Activated T-helper 9 cell treated with anti-CD3 and anti-CD28 coated beads, Interleukin-2, amount 50 U/mL, for 16 hours (primary cell): ENCODE measurements around the gene ARHGEF3.

ENCODE experiments used
- DNase-seq: peaks from one replicate; pipeline ENCODE4 v3.0.0-alpha.2; 2020; ENCODE audit warnings: low read depth

Gene ARHGEF3

GRCh38 chr3:56823421-56823926, 21.7 kb upstream of the ARHGEF3 start:
- DNase-seq, result no peak

GRCh38 chr3:56822501-56822900, 20.8 kb upstream of the ARHGEF3 start:
- DNase-seq, result no peak

- DNase-seq, result no peak
These were observed 17.5 kb upstream of the ARHGEF3 start for GRCh38 chr3:56819016-56819809.

GRCh38 chr3:56818156-56818985, 16.6 kb upstream of the ARHGEF3 start:
- no peak for DNase-seq

GRCh38 chr3:56817646-56818045, 15.9 kb upstream of the ARHGEF3 start:
- no peak for DNase-seq

- no peak for DNase-seq
These were observed 14.3 kb upstream of the ARHGEF3 start for GRCh38 chr3:56816061-56816460.

- no peak for DNase-seq
These were observed 13.8 kb upstream of the ARHGEF3 start for GRCh38 chr3:56815589-56815988.

- no peak for DNase-seq
These were observed 11.9 kb upstream of the ARHGEF3 start for GRCh38 chr3:56813653-56813960.

- no peak for DNase-seq
These were observed 11.3 kb upstream of the ARHGEF3 start for GRCh38 chr3:56812754-56813652.

GRCh38 chr3:56811546-56812202, 9.9 kb upstream of the ARHGEF3 start:
- no peak for DNase-seq

GRCh38 chr3:56810577-56811545, 9.1 kb upstream of the ARHGEF3 start:
- no peak for DNase-seq

- DNase-seq, result no peak
These were observed 4.7 kb upstream of the ARHGEF3 start for GRCh38 chr3:56806407-56806806.

- no peak for DNase-seq
These were observed 1.0 kb upstream of the ARHGEF3 start for GRCh38 chr3:56802790-56803189.

GRCh38 chr3:56802378-56802745, 613 bp upstream of the ARHGEF3 start:
- no peak for DNase-seq

GRCh38 chr3:56800832-56801661, 702 bp downstream of the ARHGEF3 start:
- no peak for DNase-seq

- DNase-seq, result peak; percentile 69
These were observed 1.5 kb downstream of the ARHGEF3 start for GRCh38 chr3:56800130-56800831.

GRCh38 chr3:56799251-56799882, 2.4 kb downstream of the ARHGEF3 start:
- no peak for DNase-seq

GRCh38 chr3:56796996-56797395, 4.8 kb downstream of the ARHGEF3 start:
- no peak for DNase-seq
